ENCODE results near the gene SULT1B1.

SULT1B1 gene

DNA sequence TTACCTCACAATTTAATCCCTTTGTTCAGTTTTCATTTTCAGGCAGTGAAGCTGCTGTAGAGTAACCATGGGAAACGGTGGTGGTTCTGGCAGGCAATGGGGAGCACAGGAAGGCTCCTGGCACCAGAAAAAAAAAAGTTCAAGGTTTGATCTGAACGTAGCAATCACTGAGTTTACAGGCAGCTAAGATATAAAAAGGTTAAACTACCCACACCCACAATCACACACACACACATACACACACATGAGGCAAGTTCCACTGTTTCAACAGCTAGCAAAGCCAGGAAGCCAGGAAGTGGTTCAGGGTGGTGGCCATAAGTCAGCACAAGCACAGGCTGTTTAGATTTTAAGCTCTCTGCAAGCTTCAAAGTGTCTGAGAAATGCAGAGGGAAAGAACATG, at the start of gene SULT1B1:
SULT1B1 (minus strand) TSS at position 166 of the 400 bp plus-strand sequence. CDS start 5,403 bp downstream, outside the sequence.
- H3K36me3 ChIP-seq (ENCODE audit: control insufficient read depth, low read depth, low read length) = no peaks in the 10 kb centered on the region
- H3K9me3 ChIP-seq (ENCODE audit: control insufficient read depth, low read depth, low read length) = no peaks in the 10 kb centered on the region
- H3K27ac ChIP-seq (ENCODE audit: low read length) = no peak within 1 kb of the TSS
- H3K4me3 ChIP-seq (ENCODE audit: low read length) = no peak within 1 kb of the TSS
- no peaks in the 10 kb centered on the region for H3K4me1 ChIP-seq (ENCODE audit: control insufficient read depth, low read depth, low read length)
- H3K9ac ChIP-seq (ENCODE audit: low read length) = no peak within 1 kb of the TSS
- no peaks in the 10 kb centered on the region for H3K27me3 ChIP-seq (ENCODE audit: control insufficient read depth, insufficient read depth, low read length)

DNA sequence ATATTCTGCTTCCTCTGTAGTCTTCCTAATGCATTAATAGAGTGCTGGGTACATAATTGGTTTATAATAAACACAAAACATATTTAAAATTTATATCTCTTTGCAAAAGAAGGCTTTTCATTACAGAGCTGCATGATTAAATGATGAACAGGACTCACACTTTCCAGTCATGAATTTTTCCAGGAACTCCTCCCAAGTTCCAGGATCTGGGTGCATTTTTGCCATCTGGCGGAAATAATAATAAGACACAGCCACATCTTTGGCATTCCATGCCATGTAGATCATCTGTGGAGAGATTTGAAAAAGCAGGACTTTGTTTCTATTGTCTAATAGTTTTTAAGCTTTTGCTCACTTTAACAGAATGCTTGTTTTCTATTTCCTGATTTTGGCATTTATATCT, 40.2 kb upstream of the SULT1B1 start:
- H3K27me3 ChIP-seq (ENCODE audit: control insufficient read depth, insufficient read depth, low read length) = no peaks in the 10 kb centered on the region
- no peaks in the 10 kb centered on the region for H3K4me1 ChIP-seq (ENCODE audit: control insufficient read depth, low read depth, low read length)
- no peaks in the 10 kb centered on the region for H3K36me3 ChIP-seq (ENCODE audit: control insufficient read depth, low read depth, low read length)
- H3K9me3 ChIP-seq (ENCODE audit: control insufficient read depth, low read depth, low read length) = no peaks in the 10 kb centered on the region
- H3K4me3 ChIP-seq (ENCODE audit: low read length) = no peak overlapping the region
- no peak overlapping the region for H3K27ac ChIP-seq (ENCODE audit: low read length)
- no peak overlapping the region for H3K9ac ChIP-seq (ENCODE audit: low read length)

- Histone ChIP-seq H3K4me1 (ENCODE audit: control insufficient read depth, low read depth, low read length) (no peaks in the 10 kb centered on the region), H3K27ac (ENCODE audit: low read length) (no peak overlapping the region), H3K27me3 (ENCODE audit: control insufficient read depth, insufficient read depth, low read length) (no peaks in the 10 kb centered on the region), H3K36me3 (ENCODE audit: control insufficient read depth, low read depth, low read length) (no peaks in the 10 kb centered on the region), H3K9ac (ENCODE audit: low read length) (no peak overlapping the region), H3K9me3 (ENCODE audit: control insufficient read depth, low read depth, low read length) (no peaks in the 10 kb centered on the region), H3K4me3 (ENCODE audit: low read length) (no peak overlapping the region)
Observed at GRCh38 chr4:69799337-69799736, 38.9 kb upstream of the SULT1B1 start.

- Histone ChIP-seq H3K36me3 (ENCODE audit: control insufficient read depth, low read depth, low read length) (no peaks in the 10 kb centered on the region), H3K9ac (ENCODE audit: low read length) (no peak overlapping the region), H3K4me3 (ENCODE audit: low read length) (no peak overlapping the region), H3K9me3 (ENCODE audit: control insufficient read depth, low read depth, low read length) (no peaks in the 10 kb centered on the region), H3K4me1 (ENCODE audit: control insufficient read depth, low read depth, low read length) (no peaks in the 10 kb centered on the region), H3K27me3 (ENCODE audit: control insufficient read depth, insufficient read depth, low read length) (no peaks in the 10 kb centered on the region), H3K27ac (ENCODE audit: low read length) (no peak overlapping the region)
Observed at GRCh38 chr4:69793732-69794131, 33.3 kb upstream of the SULT1B1 start.

GRCh38 chr4:69787879-69788278, 27.5 kb upstream of the SULT1B1 start:
- no peak overlapping the region for H3K27ac ChIP-seq (ENCODE audit: low read length)
- H3K4me3 ChIP-seq (ENCODE audit: low read length) = no peak overlapping the region
- H3K36me3 ChIP-seq (ENCODE audit: control insufficient read depth, low read depth, low read length) = no peaks in the 10 kb centered on the region
- H3K27me3 ChIP-seq (ENCODE audit: control insufficient read depth, insufficient read depth, low read length) = no peaks in the 10 kb centered on the region
- no peaks in the 10 kb centered on the region for H3K4me1 ChIP-seq (ENCODE audit: control insufficient read depth, low read depth, low read length)
- H3K9ac ChIP-seq (ENCODE audit: low read length) = no peak overlapping the region
- no peaks in the 10 kb centered on the region for H3K9me3 ChIP-seq (ENCODE audit: control insufficient read depth, low read depth, low read length)

- Histone ChIP-seq H3K9ac (ENCODE audit: low read length) (no peak overlapping the region), H3K27me3 (ENCODE audit: control insufficient read depth, insufficient read depth, low read length) (no peaks in the 10 kb centered on the region), H3K4me1 (ENCODE audit: control insufficient read depth, low read depth, low read length) (no peaks in the 10 kb centered on the region), H3K36me3 (ENCODE audit: control insufficient read depth, low read depth, low read length) (no peaks in the 10 kb centered on the region), H3K27ac (ENCODE audit: low read length) (no peak overlapping the region), H3K9me3 (ENCODE audit: control insufficient read depth, low read depth, low read length) (no peaks in the 10 kb centered on the region), H3K4me3 (ENCODE audit: low read length) (no peak overlapping the region)
Observed at GRCh38 chr4:69786547-69786946, 26.1 kb upstream of the SULT1B1 start.

DNA sequence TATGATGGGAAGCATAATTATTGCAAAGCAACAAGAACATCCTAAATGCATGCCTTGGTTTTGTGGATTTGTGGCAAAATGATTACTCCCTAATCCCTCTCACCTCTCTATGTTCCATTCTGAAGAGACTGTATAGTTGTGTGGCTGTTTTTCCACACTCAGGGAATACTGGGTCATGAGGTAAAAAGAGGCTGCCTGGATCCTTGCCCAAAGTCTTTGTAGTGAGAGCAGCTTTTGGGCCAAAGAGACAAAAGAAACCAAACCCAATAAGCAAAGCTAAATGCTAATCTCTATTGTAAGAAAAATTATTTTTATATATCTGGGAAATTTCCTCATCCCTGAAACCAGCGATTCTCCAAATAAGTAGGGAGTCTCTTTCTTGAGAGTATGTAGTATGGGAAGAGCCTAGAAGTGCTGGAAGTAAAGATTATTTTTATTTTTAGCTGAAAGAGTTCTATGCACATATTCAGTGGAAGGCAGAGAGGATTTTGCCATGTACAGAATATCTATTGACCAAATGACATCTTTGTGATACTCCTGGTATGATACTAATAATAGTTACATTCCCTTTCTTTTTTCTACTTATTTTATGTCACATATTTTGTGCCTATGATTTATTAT, 24.9 kb upstream of the SULT1B1 start:
- H3K27me3 ChIP-seq (ENCODE audit: control insufficient read depth, insufficient read depth, low read length) = no peaks in the 10 kb centered on the region
- H3K9me3 ChIP-seq (ENCODE audit: control insufficient read depth, low read depth, low read length) = no peaks in the 10 kb centered on the region
- no peaks in the 10 kb centered on the region for H3K4me1 ChIP-seq (ENCODE audit: control insufficient read depth, low read depth, low read length)
- H3K27ac ChIP-seq (ENCODE audit: low read length) = no peak overlapping the region
- H3K9ac ChIP-seq (ENCODE audit: low read length) = no peak overlapping the region
- H3K4me3 ChIP-seq (ENCODE audit: low read length) = no peak overlapping the region
- H3K36me3 ChIP-seq (ENCODE audit: control insufficient read depth, low read depth, low read length) = no peaks in the 10 kb centered on the region

- H3K36me3 ChIP-seq (ENCODE audit: control insufficient read depth, low read depth, low read length) = no peaks in the 10 kb centered on the region
- H3K27ac ChIP-seq (ENCODE audit: low read length) = no peak overlapping the region
- H3K27me3 ChIP-seq (ENCODE audit: control insufficient read depth, insufficient read depth, low read length) = no peaks in the 10 kb centered on the region
- no peaks in the 10 kb centered on the region for H3K9me3 ChIP-seq (ENCODE audit: control insufficient read depth, low read depth, low read length)
- H3K4me1 ChIP-seq (ENCODE audit: control insufficient read depth, low read depth, low read length) = no peaks in the 10 kb centered on the region
- no peak overlapping the region for H3K4me3 ChIP-seq (ENCODE audit: low read length)
- H3K9ac ChIP-seq (ENCODE audit: low read length) = no peak overlapping the region
Observed at GRCh38 chr4:69782651-69783310, 22.4 kb upstream of the SULT1B1 start.

GRCh38 chr4:69781458-69782418, 21.3 kb upstream of the SULT1B1 start:
- H3K4me1 ChIP-seq (ENCODE audit: control insufficient read depth, low read depth, low read length) = no peaks in the 10 kb centered on the region
- H3K4me3 ChIP-seq (ENCODE audit: low read length) = no peak overlapping the region
- H3K27me3 ChIP-seq (ENCODE audit: control insufficient read depth, insufficient read depth, low read length) = no peaks in the 10 kb centered on the region
- H3K27ac ChIP-seq (ENCODE audit: low read length) = no peak overlapping the region
- no peaks in the 10 kb centered on the region for H3K36me3 ChIP-seq (ENCODE audit: control insufficient read depth, low read depth, low read length)
- H3K9ac ChIP-seq (ENCODE audit: low read length) = no peak overlapping the region
- H3K9me3 ChIP-seq (ENCODE audit: control insufficient read depth, low read depth, low read length) = no peaks in the 10 kb centered on the region

DNA sequence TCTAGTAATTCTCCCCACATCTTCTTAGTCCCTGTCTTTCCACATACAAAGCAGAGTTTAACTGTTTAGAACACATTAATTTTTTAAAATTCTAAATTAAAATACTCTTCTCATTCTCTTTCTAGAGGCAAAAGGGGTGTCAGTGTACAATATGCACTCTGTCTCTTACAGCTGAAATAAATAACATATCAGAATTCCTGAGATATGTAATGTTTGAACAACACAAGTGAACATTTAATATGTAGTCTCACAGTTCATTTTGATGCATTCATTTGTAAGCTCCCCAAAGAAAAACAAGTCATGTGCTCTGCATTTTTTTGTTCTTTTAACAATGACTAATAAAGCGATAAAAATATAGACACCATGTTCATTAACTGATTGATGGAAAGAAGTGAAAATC, 19.7 kb upstream of the SULT1B1 start:
- Histone ChIP-seq H3K9ac (ENCODE audit: low read length) (no peak overlapping the region), H3K4me3 (ENCODE audit: low read length) (no peak overlapping the region), H3K27ac (ENCODE audit: low read length) (no peak overlapping the region)

GRCh38 chr4:69776696-69777095, 16.3 kb upstream of the SULT1B1 start:
- no peaks in the 10 kb centered on the region for H3K4me1 ChIP-seq (ENCODE audit: control insufficient read depth, low read depth, low read length)
- no peak overlapping the region for H3K9ac ChIP-seq (ENCODE audit: low read length)
- no peak overlapping the region for H3K4me3 ChIP-seq (ENCODE audit: low read length)
- no peaks in the 10 kb centered on the region for H3K36me3 ChIP-seq (ENCODE audit: control insufficient read depth, low read depth, low read length)
- no peaks in the 10 kb centered on the region for H3K9me3 ChIP-seq (ENCODE audit: control insufficient read depth, low read depth, low read length)
- H3K27ac ChIP-seq (ENCODE audit: low read length) = no peak overlapping the region
- H3K27me3 ChIP-seq (ENCODE audit: control insufficient read depth, insufficient read depth, low read length) = no peaks in the 10 kb centered on the region

More for the DNA sequence above, 19.7 kb upstream of the SULT1B1 start:
- no peaks in the 10 kb centered on the region for H3K27me3 ChIP-seq (ENCODE audit: control insufficient read depth, insufficient read depth, low read length)
- H3K9me3 ChIP-seq (ENCODE audit: control insufficient read depth, low read depth, low read length) = no peaks in the 10 kb centered on the region
- H3K36me3 ChIP-seq (ENCODE audit: control insufficient read depth, low read depth, low read length) = no peaks in the 10 kb centered on the region
- H3K4me1 ChIP-seq (ENCODE audit: control insufficient read depth, low read depth, low read length) = no peaks in the 10 kb centered on the region

Measured in iPS-18a (cell line).